ENCODE measurements around the gene ST3GAL4.

GRCh38 chr11:126400479-126400878 lies 45.0 kb downstream of the ST3GAL4 start:
- no peak for TF ChIP-seq RCOR1 (IDR thresholded peaks at IDR 0.05; ENCODE audit: low read depth, low read length)
- no peak for TF ChIP-seq REST (IDR thresholded peaks at IDR 0.05)
- TF ChIP-seq SREBF2 (IDR thresholded peaks at IDR 0.05), result no peak
- TF ChIP-seq FOSL2 (IDR thresholded peaks at IDR 0.05), result no peak
- TF ChIP-seq FOSL2 (CRISPR knock-in tag; IDR thresholded peaks at IDR 0.05), result no peak
- no peak for TF ChIP-seq BHLHE40 (IDR thresholded peaks at IDR 0.05; ENCODE audit: low read depth, low read length)

All from A549 (cell line).